ENCODE data around the gene CALR.
"Not testable (repeated sequence)": the region's sequence is repeated elsewhere in the genome, so short reads cannot be mapped to it uniquely, and the experiment has no call there.

Gene CALR

DNA sequence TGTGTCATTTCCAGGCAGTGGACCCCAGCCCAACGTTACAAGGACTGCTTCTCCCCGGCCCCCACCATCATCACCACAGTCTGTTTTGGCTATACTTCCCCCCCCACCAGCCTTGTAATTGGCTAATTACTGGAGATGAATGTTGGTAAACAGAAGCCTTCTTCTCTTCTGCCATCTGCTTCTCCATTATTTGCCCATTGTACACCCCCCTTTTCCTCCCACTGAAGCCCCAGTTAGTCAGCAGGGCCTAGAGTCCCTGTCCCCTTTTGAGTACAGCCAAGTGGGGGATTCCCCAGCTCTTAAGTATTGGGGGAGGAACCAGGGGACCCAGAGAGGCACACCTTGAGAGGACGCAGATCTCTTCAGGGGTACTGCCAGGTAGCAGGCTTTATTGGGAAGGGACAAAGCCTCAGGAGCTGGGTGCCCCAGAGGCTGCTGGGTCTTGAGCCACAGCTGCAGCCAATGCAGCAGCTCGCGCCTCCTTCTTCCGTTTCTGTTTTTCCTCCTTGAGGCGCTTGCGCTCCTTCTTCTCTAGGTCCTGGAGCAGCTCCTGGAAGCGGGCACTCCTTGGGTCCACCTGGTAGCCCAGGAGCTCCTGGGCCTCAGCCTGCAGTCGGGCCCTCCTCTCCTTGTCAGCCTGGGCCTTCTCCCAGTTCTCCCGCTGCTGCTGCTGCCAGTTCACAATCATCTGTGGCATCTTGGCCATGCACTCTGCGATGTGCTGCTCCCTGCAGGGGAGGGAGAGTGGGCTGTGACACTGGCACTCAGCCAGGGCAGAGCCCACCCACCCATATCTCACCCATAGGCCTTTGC lies 15.6 kb downstream of the CALR start:
- in situ Hi-C loops (cut with MboI; ENCODE audit: low pct_unique_long_range_greater_than_20kb, low sequenced_read_pairs, unreplicated experiment) = no loop called here
- TF ChIP-seq, protein P1, sequence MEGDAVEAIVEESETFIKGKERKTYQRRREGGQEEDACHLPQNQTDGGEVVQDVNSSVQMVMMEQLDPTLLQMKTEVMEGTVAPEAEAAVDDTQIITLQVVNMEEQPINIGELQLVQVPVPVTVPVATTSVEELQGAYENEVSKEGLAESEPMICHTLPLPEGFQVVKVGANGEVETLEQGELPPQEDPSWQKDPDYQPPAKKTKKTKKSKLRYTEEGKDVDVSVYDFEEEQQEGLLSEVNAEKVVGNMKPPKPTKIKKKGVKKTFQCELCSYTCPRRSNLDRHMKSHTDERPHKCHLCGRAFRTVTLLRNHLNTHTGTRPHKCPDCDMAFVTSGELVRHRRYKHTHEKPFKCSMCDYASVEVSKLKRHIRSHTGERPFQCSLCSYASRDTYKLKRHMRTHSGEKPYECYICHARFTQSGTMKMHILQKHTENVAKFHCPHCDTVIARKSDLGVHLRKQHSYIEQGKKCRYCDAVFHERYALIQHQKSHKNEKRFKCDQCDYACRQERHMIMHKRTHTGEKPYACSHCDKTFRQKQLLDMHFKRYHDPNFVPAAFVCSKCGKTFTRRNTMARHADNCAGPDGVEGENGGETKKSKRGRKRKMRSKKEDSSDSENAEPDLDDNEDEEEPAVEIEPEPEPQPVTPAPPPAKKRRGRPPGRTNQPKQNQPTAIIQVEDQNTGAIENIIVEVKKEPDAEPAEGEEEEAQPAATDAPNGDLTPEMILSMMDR (IDR thresholded peaks at IDR 0.05; ENCODE audit: extremely low read depth, insufficient read depth, missing control alignments) = no peak
- no peak for DNase-seq (ENCODE audit: low spot score)

DNA sequence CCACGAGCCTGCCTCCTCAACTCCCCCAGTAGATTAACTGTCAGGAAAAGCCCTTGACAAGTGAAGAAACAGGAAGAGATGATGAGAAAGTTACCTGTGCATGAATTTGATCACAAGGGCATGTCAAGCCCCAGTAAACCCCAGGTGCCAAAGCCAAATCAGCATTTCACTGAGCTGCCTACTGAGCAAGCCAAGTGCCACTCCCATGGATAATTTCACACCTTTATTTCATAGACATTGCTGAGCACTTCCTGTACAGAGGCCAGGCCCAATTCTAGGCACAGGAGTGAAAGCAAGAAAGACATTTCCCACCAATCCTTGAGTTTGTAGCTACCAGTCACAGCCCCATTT lies 16.2 kb downstream of the CALR start:
- TF ChIP-seq, protein P1 (IDR thresholded peaks at IDR 0.05; ENCODE audit: extremely low read depth, insufficient read depth, missing control alignments) = no peak
- in situ Hi-C loops (cut with MboI; ENCODE audit: low pct_unique_long_range_greater_than_20kb, low sequenced_read_pairs, unreplicated experiment) = no loop called here

DNA sequence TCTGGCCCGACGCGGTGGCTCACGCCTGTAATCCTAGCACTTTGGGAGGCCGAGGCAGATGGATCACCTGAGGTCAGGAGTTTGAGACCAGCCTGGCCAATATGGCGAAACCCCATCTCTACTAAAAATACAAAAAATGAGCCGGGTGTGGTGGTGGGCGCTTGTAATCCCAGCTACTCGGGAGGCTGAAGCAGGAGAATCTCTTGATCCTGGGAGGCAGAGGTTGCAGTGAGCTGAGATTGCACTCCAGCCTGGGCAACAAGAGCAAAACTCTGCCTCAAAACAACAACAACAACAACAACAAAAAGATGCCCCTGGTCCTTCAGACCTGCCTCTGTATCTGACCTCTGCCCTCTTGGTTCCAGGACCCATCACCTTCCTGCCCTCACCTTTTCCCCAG lies 17.2 kb downstream of the CALR start:
- in situ Hi-C loops (cut with MboI; ENCODE audit: low pct_unique_long_range_greater_than_20kb, low sequenced_read_pairs, unreplicated experiment); DNase-seq (ENCODE audit: low spot score): not testable (repeated sequence)

More for the DNA sequence above, 16.2 kb downstream of the CALR start:
- no peak for DNase-seq (ENCODE audit: low spot score)

DNA sequence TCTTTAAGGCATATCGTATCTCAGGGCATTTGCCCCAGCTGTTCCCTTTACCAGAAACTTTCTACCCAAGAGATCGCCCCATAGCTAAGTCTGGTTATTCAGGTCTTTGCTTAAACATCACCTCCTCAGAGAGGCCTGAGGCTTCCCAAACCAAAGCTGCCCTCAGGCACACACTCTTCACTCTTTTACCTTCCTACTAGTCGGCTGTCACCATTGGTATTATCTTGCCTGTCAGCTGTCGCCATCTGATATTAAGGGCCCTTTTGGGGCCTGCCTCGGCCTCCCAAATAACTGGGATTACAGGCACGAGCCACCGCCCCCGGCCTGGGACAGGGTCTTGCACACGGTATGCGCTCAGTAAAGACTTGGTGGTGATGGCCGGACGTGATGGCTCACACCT lies 17.6 kb downstream of the CALR start:
- in situ Hi-C loops (cut with MboI; ENCODE audit: low pct_unique_long_range_greater_than_20kb, low sequenced_read_pairs, unreplicated experiment) = no loop called here
- DNase-seq (ENCODE audit: low spot score) = no peak
- TF ChIP-seq, protein P1 (IDR thresholded peaks at IDR 0.05; ENCODE audit: extremely low read depth, insufficient read depth, missing control alignments) = no peak

DNA sequence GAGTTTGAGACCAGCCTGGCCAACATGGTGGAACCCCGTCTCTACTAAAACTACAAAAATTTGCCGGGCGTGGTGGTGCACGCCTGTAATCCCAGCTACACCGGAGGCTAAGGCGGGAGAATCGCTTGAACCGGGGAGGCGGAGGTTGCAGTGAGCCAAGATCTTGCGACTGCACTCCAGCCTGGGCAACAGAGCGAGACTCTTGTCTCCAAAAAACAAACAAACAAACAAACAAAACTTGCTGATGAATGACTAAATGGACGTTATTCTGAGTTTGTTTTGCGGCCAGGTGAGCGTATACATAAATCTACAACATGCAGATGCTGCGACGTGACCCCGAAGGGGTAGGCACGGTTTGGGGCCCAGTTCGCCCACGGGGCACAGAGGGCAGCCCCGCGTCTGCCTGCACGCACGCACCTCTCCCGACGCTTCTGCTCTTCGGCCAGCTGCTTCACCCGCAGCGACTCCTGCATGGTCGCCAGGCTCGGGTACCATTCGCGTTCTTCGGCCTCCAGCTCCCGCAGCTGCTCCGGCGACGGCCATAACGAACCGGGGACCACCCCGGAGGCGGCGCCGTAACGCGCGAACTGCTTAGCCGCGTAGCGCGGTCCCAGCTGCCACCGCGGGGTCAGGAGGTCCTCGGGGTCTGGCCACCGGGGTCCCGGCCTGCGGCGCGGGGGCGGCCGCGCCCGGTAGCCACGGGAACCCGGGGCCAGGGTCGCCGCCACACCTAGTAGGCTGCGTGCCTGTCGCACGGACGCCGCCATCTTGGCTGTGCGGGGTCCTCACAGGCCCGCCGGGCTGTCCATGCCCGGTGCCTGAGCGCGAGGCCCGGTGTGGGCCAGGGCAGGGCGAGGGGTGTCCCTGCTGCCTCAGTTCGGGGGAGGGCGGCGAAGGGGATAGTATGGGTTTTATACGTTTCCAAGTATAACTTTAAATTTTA lies 18.3 kb downstream of the CALR start, which contains the start of gene GADD45GIP1:
Gene GADD45GIP1 (minus strand): TSS at position 778 of the 943 bp plus-strand sequence. CDS start 11 bp downstream, at position 767.
- DNase-seq (ENCODE audit: low spot score) = peak; percentile 88
- in situ Hi-C loops (cut with MboI; ENCODE audit: low pct_unique_long_range_greater_than_20kb, low sequenced_read_pairs, unreplicated experiment) = no loop called here
- TF ChIP-seq, protein P1 (IDR thresholded peaks at IDR 0.05; ENCODE audit: extremely low read depth, insufficient read depth, missing control alignments) = no peak

DNA sequence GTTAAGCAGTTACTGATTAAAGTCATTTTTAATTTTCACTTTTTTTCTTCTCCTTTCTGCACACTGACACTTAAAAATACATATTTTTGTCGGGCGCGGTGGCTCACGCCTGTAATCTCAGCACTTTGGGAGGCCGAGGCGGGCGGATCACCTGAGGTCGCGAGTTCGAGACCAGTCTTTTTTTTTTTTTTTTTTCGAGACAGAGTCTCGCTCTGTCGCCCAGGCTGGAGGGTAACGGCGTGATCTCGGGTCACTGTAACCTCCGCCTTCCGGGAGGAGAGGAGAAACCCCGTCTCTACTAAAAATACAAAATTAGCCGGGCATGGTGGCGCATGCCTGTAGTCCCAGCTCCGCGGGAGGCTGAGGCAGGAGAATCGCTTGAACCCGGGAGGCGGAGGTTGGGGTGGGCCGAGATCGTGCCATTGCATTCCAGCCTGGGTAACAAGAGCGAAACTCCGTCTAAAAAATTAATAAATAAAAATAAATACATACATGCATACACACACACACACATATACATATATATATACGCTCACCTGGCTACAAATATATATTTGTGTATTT lies 19.1 kb downstream of the CALR start:
- in situ Hi-C loops (cut with MboI; ENCODE audit: low pct_unique_long_range_greater_than_20kb, low sequenced_read_pairs, unreplicated experiment); DNase-seq (ENCODE audit: low spot score): not testable (repeated sequence)

DNA sequence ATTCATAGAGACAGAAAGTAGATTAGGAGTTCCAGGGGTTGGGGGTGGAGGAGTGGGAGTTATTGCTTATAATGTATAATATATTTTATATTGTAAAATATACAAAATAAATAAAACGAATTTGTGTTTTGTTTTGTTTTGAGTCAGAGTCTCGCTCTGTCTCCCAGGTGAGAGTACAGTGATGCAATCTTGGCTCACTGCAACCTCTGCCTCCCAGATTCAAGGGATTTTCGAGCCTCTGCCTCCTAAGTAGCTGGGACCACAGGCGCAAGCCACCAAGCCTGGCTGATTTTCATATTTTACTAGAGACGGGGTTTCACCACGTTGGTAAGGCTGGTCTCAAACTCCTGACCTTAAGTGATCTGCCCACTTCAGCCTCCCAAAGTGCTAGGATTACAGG lies 21.1 kb downstream of the CALR start:
- in situ Hi-C loops (cut with MboI; ENCODE audit: low pct_unique_long_range_greater_than_20kb, low sequenced_read_pairs, unreplicated experiment) = no loop called here
- no peak for DNase-seq (ENCODE audit: low spot score)
- TF ChIP-seq, protein P1 (IDR thresholded peaks at IDR 0.05; ENCODE audit: extremely low read depth, insufficient read depth, missing control alignments) = no peak

Data from GM13977 (cell line).